ENCODE results near the gene UQCC5. TPM values are rescaled to one million over a fixed set of nuclear protein-coding genes. Genes with fewer than 3 reads are reported as not detected.

UQCC5 gene
- total and polyA plus RNA-seq, 4 donors: 3.3 to 39.9 (median 6.8) TPM

DNA sequence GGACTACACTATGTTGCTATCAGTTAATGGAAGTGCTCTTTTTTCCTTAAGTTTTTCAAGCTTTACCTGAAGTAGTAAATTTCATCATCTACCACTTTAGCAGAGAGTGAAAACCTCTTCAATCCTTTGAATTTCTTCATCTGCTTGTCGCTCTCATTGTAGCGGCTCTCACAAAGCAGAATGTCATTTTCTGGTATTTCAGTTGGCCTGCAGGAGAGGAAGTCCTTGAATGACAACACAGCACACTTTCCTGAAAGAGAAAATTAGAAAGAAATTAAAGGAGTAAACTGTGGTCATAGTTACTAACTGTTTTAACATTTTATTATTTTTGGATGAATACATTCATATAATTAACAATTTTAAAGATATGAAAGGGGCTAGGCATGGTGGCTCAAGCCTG, 27.6 kb downstream of the UQCC5 start:
- H3K9me3 ChIP-seq (ENCODE audit: control insufficient read depth in 4 of 4, low read length in 3 of 4): no peaks in the 10 kb centered on the region
- peaks cover 6 to 35% (median 29%) of the 10 kb centered on the region in 4 donors for H3K36me3 ChIP-seq (ENCODE audit: control insufficient read depth in 4 of 4, insufficient read depth in 3 of 4, low read depth in 1 of 4, low read length in 3 of 4)
- no peak for TF ChIP-seq JUND (IDR thresholded peaks at IDR 0.05)
- no peak for TF ChIP-seq HNF4G (IDR thresholded peaks at IDR 0.05)
- TF ChIP-seq RXRA (IDR thresholded peaks at IDR 0.05): no peak
- TF ChIP-seq, protein P1, sequence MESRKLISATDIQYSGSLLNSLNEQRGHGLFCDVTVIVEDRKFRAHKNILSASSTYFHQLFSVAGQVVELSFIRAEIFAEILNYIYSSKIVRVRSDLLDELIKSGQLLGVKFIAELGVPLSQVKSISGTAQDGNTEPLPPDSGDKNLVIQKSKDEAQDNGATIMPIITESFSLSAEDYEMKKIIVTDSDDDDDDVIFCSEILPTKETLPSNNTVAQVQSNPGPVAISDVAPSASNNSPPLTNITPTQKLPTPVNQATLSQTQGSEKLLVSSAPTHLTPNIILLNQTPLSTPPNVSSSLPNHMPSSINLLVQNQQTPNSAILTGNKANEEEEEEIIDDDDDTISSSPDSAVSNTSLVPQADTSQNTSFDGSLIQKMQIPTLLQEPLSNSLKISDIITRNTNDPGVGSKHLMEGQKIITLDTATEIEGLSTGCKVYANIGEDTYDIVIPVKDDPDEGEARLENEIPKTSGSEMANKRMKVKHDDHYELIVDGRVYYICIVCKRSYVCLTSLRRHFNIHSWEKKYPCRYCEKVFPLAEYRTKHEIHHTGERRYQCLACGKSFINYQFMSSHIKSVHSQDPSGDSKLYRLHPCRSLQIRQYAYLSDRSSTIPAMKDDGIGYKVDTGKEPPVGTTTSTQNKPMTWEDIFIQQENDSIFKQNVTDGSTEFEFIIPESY (IDR thresholded peaks at IDR 0.05): no peak
- TF ChIP-seq, protein P2, sequence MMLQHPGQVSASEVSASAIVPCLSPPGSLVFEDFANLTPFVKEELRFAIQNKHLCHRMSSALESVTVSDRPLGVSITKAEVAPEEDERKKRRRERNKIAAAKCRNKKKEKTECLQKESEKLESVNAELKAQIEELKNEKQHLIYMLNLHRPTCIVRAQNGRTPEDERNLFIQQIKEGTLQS (IDR thresholded peaks at IDR 0.05): no peak
- TF ChIP-seq, protein P3, sequence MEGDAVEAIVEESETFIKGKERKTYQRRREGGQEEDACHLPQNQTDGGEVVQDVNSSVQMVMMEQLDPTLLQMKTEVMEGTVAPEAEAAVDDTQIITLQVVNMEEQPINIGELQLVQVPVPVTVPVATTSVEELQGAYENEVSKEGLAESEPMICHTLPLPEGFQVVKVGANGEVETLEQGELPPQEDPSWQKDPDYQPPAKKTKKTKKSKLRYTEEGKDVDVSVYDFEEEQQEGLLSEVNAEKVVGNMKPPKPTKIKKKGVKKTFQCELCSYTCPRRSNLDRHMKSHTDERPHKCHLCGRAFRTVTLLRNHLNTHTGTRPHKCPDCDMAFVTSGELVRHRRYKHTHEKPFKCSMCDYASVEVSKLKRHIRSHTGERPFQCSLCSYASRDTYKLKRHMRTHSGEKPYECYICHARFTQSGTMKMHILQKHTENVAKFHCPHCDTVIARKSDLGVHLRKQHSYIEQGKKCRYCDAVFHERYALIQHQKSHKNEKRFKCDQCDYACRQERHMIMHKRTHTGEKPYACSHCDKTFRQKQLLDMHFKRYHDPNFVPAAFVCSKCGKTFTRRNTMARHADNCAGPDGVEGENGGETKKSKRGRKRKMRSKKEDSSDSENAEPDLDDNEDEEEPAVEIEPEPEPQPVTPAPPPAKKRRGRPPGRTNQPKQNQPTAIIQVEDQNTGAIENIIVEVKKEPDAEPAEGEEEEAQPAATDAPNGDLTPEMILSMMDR (IDR thresholded peaks at IDR 0.05; ENCODE audit: low read depth, low read length, missing input control): no peak
- TF ChIP-seq, protein P4, sequence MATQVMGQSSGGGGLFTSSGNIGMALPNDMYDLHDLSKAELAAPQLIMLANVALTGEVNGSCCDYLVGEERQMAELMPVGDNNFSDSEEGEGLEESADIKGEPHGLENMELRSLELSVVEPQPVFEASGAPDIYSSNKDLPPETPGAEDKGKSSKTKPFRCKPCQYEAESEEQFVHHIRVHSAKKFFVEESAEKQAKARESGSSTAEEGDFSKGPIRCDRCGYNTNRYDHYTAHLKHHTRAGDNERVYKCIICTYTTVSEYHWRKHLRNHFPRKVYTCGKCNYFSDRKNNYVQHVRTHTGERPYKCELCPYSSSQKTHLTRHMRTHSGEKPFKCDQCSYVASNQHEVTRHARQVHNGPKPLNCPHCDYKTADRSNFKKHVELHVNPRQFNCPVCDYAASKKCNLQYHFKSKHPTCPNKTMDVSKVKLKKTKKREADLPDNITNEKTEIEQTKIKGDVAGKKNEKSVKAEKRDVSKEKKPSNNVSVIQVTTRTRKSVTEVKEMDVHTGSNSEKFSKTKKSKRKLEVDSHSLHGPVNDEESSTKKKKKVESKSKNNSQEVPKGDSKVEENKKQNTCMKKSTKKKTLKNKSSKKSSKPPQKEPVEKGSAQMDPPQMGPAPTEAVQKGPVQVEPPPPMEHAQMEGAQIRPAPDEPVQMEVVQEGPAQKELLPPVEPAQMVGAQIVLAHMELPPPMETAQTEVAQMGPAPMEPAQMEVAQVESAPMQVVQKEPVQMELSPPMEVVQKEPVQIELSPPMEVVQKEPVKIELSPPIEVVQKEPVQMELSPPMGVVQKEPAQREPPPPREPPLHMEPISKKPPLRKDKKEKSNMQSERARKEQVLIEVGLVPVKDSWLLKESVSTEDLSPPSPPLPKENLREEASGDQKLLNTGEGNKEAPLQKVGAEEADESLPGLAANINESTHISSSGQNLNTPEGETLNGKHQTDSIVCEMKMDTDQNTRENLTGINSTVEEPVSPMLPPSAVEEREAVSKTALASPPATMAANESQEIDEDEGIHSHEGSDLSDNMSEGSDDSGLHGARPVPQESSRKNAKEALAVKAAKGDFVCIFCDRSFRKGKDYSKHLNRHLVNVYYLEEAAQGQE (IDR thresholded peaks at IDR 0.05): no peak
- TF ChIP-seq, protein P5, sequence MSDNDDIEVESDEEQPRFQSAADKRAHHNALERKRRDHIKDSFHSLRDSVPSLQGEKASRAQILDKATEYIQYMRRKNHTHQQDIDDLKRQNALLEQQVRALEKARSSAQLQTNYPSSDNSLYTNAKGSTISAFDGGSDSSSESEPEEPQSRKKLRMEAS (IDR thresholded peaks at IDR 0.05): no peak
- TF ChIP-seq EGR1 (IDR thresholded peaks at IDR 0.05; ENCODE audit: low read depth in 2 of 2): no peak
- TF ChIP-seq GABPA (IDR thresholded peaks at IDR 0.05 in 1 of 2, conservative IDR thresholded peaks at IDR 0.05 in 1 of 2): no peak
- TF ChIP-seq RAD21 (IDR thresholded peaks at IDR 0.05): no peak
- TF ChIP-seq TAF1 (conservative IDR thresholded peaks at IDR 0.05): no peak
- TF ChIP-seq YY1 (IDR thresholded peaks at IDR 0.05): no peak
- TF ChIP-seq HNF4A (conservative IDR thresholded peaks at IDR 0.05): no peak
- TF ChIP-seq FOXA2 (IDR thresholded peaks at IDR 0.05): no peak
- no peak for TF ChIP-seq FOXA1 (IDR thresholded peaks at IDR 0.05)
- no peak for TF ChIP-seq SP1 (IDR thresholded peaks at IDR 0.05)
- H3K4me1 ChIP-seq (ENCODE audit: control insufficient read depth in 4 of 4, insufficient read depth in 4 of 4, low read length in 3 of 4): no peaks in the 10 kb centered on the region
- H3K4me3 ChIP-seq (ENCODE audit: low read depth in 1 of 3, low read length in 3 of 3): no peak overlapping the region
- no peak overlapping the region for H3K9ac ChIP-seq (ENCODE audit: low read depth in 1 of 2, low read length in 2 of 2)
- 93% methylated on average over 2 of the region's 2 CpGs for WGBS
- no peaks in the 10 kb centered on the region for H3K27me3 ChIP-seq (ENCODE audit: control insufficient read depth in 4 of 4, insufficient read depth in 4 of 4, low read length in 3 of 4)
- no peak for DNase-seq (ENCODE audit: low spot score)
- H3K27ac ChIP-seq (ENCODE audit: low read depth in 1 of 2, low read length in 2 of 2): no peak overlapping the region

All from liver (tissue), 9 donors.